Kidney tubule cell (primary cell): ENCODE measurements around the gene CAMK1D.

Experiments
- DNase-seq: peaks from one replicate; pipeline ENCODE4 v3.0.0-alpha.2; 2018; ENCODE audit warnings: low spot score

CAMK1D gene

DNA sequence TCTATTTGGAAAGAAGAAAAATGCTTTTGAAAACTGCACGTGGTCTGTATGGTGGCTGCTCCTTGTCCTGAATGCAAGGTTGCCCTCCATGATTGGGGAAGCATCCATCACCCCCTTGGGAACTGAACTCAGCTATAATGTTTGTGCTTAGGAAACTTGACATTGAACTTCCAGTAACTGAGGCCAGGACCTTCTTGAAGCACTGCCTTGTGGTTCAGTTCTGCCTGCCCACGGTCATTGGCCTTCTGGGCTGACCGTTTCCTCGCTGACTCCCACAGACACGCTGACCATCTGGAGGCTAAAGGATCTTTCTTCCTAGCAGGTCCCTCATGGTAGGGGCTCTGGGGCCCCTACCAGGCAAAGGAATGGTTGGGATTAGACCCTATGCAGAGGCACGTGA, 247.8 kb downstream of the CAMK1D start:
- DNase-seq = no peak

DNA sequence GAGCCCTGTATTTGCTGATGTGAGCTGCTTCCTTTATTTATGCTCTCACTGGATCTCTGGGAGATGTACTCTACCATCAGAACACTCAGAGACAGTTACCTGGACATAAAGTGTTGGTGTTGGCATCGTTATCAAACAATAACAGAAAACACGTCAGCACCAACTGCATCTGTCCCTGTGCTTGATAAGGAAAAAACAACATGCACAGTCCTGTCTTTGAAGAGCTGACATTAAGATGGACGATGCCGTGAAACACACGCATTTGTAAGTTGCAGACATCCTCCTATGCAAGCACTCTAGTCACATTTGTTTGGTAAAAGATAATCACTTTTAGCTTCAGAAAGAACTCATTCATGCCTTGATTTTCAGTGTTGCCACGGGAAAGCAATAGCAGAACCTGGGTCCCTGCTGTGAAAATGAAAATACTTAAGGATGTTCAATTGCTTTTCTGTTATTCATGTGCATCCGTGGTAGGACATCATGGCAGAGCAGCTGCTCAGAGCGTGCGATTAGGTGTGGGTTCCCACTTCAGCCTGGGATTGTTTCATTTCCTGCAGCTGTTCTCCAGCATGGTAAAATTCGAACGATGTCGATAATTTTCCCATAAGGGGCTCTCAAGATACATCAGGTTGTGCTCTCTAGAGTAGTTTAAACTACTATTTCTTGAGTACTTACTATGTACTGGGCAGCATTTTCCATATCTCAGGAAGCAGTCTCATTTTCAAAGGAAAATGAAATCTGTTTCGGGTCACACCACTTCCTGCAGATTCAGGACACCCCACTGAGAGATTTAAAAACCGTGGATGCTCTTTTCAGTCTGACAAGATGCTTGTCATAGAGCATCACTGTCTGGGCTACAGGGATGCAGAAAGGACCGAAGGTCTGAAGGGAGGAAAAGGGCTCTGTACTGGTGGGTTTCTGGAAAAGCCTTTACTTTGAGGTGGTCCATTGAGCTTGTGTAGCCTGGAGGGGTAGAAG, 248.7 kb downstream of the CAMK1D start:
- DNase-seq = no peak

- DNase-seq = no peak
These were observed 251.3 kb downstream of the CAMK1D start for GRCh38 chr10:12600652-12601051.

DNA sequence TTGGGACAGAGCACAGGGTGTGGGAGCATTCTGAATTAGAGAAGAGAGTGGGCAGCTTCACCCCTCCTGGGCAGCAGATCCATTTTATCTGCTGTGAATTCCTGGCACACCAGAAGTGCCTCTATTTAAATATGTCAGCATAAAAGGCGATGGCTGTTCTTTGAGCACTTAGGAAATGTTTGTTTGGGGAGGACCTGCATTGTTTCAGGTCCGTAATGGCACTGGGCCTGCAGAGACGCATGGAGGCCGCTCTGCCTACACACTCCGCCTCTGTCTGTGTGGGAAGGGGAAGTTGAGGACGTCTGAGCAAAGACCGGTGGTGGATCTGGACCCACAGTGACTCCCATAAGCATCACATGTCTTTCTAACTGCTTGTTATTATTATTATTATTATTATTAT, 253.2 kb downstream of the CAMK1D start:
- DNase-seq = no peak

DNA sequence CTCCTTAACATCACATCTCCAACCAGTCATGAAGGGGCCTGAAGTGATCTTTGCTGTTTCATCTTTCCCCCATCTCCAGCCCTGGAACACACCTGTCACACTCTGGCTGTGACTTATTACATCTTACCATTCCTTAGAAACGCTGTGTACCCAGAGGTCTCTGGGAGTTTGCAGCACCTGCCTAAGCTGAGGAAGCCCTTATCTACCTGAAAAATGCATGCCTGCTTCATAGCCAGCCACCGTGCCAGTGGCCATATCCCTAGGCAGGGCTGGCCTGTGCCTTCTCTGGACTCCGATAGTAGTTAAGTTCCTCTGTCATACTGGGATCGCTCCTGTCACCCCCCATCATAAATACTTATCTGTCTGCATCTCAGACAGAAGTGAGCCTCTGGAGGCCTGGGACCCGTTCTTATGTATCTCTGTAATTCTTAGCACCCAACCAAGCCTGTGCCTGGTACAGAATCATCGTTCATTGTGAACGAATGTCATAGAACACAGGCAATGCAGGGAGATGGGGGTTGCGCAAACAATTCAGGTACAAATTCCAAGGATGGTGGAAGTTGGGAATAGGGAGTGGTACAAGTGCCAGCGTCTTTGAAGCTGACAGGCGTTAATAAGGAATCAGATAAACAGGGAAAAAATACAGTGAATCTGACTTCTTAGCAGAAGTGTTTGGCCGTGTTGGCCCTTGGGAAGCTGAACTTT, 254.6 kb downstream of the CAMK1D start:
- DNase-seq = no peak

DNA sequence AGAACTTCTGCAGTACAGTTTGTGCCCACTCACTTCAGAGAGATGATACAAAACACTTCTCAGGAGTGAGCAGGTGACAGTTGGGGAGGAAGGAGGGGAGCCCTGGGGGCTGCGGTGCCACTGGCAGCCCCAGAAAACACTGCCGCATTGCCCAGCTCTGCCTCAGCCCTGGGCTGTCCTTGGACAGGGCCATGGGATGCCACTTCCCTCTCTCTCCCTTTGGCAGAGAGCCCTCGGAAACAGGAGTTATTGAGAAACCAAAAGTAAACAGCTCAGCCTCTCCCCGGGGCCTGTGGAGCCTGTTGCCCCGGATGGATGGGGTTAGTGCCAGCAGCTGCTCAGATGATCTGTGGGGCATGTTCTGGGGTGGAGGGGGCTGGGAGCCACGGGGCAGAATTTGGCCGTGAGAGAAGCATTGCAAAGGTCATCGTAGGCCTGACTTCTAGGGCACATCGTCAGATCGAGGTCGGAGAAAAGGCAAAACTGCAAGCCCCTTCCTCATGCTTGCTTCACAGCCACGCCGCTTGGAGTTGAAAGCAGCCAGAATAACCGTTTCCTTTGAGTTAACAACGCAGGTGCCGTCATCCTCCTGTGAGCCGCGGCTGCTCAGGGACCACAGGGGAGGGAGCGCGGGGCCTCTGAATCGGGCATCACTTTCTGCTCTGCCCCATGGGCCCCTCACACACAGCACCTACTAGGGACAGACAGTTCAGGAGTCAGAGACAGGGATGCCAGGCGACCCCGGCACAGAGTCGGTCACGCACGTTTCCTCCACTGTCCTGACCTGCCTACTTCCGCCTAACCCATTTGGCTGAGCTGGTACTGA, 256.4 kb downstream of the CAMK1D start:
- peak; percentile 74 for DNase-seq

- no peak for DNase-seq
These were observed 257.1 kb downstream of the CAMK1D start for GRCh38 chr10:12606461-12606860.

DNA sequence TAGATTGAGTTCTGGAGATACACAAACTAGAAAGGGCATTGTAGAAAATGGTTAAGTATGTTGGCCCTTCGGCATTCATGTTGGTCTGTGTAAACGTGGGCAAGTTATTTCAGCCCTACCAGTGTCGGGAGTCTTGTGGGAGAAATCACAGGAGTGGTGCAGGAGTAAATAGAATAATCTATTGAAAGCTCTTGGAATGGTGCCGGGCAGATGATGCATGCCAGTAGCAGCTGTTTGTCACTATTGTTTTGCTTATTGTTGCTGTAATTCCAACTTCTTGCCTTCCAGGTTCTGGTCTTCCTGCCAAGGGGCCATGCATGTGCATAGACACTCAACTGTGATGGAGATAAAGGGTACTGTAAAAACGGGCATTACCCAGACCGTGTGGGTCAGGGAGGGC, 259.4 kb downstream of the CAMK1D start:
- DNase-seq = no peak

DNA sequence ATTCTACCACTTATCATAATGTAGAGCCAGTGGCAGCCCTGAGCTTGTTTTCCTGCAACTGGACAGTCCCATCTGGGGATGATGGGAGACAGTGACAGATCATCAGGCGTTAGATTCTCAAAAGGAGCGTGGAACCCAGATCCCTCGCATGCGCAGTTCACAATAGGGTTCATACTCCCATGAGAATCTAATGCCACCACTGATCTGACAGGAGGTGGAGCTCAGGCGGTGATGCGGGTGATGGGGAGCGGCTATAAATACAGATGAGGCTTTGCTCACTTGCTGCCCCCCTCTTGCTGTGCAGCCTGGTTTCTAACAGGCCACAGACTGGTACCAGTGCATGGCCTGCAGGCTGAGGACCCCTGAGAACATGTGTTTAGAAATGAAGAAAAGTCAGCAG, 260.1 kb downstream of the CAMK1D start:
- DNase-seq = no peak

- no peak for DNase-seq
These were observed 263.8 kb downstream of the CAMK1D start for GRCh38 chr10:12613136-12613535.

DNA sequence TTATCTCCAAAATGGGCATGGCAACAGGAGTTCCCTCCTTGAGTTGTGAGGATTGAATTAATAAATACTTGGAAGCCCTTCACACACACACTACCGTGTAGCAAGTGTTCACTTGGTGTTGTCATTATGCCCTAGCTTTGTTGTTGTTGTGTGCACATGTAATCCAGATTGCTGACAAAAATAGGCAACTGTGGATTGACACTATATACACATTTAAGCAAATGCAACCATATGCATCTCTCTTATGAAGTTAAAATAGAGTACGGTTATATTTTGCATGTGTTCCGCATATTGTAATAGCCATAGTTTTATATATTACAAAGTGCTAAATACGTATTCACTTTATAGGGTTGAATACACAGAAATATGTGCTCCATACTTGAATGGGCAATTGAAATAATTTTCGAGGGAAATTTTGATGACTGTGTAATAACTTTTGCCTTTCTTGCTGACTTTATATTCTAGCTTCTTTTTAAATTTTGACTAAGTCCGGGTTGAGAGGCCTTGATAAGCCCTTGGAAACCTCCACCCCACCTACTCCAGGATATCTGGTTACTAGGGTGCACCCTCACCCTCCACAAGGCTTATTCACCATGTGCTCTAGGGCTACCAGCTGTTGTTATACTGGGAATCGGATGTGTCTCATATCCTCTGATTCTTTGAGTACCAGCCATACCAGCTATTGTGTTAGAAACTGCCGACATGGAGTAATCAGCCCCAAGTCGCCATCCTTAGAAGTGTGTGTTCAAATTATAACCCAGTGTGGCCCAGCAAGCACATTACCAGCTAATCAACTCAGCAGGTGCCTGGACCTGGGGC, 265.0 kb downstream of the CAMK1D start:
- DNase-seq = no peak

DNA sequence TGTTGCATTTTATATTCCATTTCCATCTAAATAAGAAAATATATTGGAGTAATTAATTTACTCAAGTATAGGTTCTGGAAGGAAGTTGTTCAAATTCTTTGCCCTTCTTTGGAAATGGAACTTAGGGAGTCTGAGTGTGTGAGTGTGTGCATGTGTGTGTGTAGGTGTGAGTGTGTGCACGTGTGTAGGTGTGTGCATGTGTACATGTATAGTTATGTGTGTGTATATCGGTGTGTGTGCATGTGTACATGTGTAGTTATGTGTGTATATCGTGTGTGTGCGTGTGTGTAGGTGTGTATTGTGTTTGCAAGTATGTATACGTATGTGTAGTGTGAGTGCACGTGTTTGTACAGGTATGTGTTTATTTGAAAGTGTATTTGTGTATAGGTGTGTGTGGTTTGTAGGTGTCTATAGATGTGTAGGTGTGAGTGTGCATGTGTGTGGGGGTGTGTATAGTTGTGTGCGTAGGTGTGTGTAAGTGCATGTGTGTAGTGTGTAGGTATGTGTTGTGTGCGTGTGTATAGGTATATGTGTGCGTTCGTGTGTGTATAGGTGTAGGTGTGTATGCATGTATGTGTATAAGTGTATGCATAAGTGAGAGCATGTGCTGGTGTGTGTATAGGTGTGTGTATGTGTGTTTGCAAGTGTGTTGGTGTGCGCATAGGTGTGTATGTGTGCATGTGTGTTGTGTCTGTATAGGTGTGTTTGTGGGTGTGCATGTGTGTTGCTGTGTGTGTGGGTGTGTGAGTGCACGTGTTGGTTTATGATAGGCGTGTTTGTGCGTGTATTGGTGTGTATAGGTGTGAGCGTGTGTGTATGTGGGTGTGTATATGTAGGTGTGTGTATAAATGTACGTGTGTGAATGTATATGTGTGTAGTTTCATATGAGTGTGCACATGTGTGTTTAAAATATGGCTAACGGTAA, 266.2 kb downstream of the CAMK1D start:
- no peak for DNase-seq

- DNase-seq = peak; percentile 30
These were observed 268.1 kb downstream of the CAMK1D start for GRCh38 chr10:12617191-12618175.

- no peak for DNase-seq
These were observed 272.7 kb downstream of the CAMK1D start for GRCh38 chr10:12622016-12622415.

- no peak for DNase-seq
These were observed 273.3 kb downstream of the CAMK1D start for GRCh38 chr10:12622691-12623090.

GRCh38 chr10:12625393-12626023, 276.2 kb downstream of the CAMK1D start:
- no peak for DNase-seq

- DNase-seq = peak; percentile 48
These were observed 278.8 kb downstream of the CAMK1D start for GRCh38 chr10:12628153-12628552.

DNA sequence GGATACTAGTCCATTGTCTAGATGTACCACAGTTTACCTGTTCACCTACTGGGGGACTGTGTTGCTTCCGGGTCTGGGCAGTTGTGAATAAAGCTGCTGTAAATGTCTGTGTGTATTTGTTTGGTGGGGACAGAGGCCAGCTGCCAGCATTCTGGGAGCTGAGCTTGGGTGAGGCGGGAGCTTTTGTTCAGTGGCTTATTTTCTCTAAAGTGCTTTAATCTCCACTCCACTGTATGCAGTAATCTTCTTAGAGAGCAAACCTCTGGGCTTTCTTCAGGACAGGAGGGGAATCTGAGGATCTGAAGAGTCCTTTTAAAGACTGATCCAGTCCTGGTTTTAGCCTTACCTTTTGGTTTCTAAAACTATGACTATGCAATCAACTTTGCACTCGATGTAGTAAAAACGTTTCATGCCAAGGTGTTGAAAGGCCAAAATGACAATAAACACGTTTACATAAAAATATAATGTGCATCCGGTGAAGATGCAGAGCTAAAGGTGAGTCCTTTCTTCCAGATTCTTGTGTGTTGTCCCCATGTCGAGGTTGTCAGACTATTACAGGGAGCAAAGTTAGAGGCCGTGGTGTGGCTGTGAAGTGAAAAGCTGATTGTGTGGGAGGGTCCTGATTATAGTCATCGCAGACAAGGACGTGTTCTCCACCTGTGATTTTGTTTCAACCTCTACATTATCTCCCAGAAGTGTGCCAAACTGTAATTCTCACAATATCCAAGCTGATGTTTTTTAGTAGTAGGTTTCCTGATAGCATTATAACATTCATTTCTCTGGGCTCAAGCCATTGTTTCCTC, 279.8 kb downstream of the CAMK1D start:
- peak; percentile 38 for DNase-seq
